ENCODE data around the gene STPG1. TPM values are rescaled to one million over a fixed set of nuclear protein-coding genes. Genes with fewer than 3 reads are reported as not detected.

The STPG1 gene
- polyA plus RNA-seq, 1 donor from 2014 or later = 0.89 TPM

DNA sequence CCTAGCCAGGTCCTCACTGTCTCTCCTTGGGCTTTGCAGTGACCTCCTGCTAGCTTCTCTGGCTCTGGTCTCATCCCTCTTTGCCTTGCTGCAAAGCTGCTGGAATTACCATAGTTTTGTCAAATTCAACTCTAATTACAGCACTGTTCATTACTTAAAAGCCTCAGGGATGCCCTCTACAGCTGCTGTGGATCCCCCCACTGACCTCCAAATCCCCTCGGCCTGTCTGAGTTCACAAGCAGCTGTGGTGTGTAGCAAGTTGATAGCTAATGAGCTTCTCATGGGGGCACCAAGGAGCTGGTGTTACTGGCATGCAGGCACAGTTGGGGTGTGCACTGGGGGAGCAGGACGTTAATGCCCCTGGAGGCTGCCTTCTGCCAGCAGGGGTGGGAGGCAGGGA is 26.9 kb upstream of the STPG1 start:
- Histone ChIP-seq H3K9me3 (ENCODE audit: low read length) (no peaks in the 10 kb centered on the region), H3K4me3 (ENCODE audit: low read length) (no peak overlapping the region), H3K36me3 (ENCODE audit: insufficient read depth, low read length) (no peaks in the 10 kb centered on the region), H3K79me2 (replicated peaks; ENCODE audit: insufficient read depth, low read length) (no peaks in the 10 kb centered on the region), H3F3A (ENCODE audit: insufficient read depth, low read length, poor library complexity, severe bottlenecking) (no peaks in the 10 kb centered on the region), H4K20me1 (ENCODE audit: insufficient read depth) (no peaks in the 10 kb centered on the region), H3K9me2 (ENCODE audit: insufficient read depth, low read length) (no peaks in the 10 kb centered on the region), H3K27ac (ENCODE audit: low read length) (no peak overlapping the region), H2AFZ (ENCODE audit: low read depth, low read length) (no peak overlapping the region), H3K9ac (ENCODE audit: low read length) (no peak overlapping the region), H3K27me3 (ENCODE audit: insufficient read depth, low read depth, low read length) (no peaks in the 10 kb centered on the region), H3K4me2 (ENCODE audit: low read length) (no peak overlapping the region)
- no peak for TF ChIP-seq RAD21 (conservative IDR thresholded peaks at IDR 0.05)
- no peak for TF ChIP-seq EP300 (conservative IDR thresholded peaks at IDR 0.05; ENCODE audit: poor library complexity, severe bottlenecking)

DNA sequence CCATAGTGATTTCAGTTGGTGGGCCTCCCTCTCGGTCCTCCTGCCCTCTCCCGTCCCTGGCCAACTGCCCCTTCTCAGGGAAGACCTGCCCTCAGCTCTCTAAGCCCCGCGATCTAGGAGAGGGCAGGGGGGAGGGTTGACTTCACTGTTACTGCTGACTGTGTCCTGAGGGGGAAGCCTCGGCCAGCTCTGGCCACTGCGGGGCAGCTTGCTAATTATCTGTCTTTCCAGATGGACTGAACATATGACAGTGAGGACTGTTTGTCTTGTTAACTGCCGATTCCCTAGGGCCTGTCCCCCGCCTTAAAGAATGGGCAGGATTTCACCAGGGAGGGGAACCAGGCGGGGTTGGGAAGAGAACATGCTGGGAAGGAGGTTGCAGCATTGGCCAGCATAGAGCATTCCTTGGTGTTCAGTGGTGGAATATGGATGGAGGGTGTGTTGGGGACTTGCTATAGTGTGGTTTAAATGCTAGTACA is 24.9 kb upstream of the STPG1 start:
- Histone ChIP-seq H3K79me2 (replicated peaks; ENCODE audit: insufficient read depth, low read length) (no peaks in the 10 kb centered on the region), H3K9ac (ENCODE audit: low read length) (no peak overlapping the region), H3F3A (ENCODE audit: insufficient read depth, low read length, poor library complexity, severe bottlenecking) (no peaks in the 10 kb centered on the region), H3K36me3 (ENCODE audit: insufficient read depth, low read length) (no peaks in the 10 kb centered on the region), H3K9me3 (ENCODE audit: low read length) (no peaks in the 10 kb centered on the region), H2AFZ (ENCODE audit: low read depth, low read length) (no peak overlapping the region), H3K4me3 (ENCODE audit: low read length) (no peak overlapping the region), H4K20me1 (ENCODE audit: insufficient read depth) (no peaks in the 10 kb centered on the region), H3K27me3 (ENCODE audit: insufficient read depth, low read depth, low read length) (no peaks in the 10 kb centered on the region), H3K9me2 (ENCODE audit: insufficient read depth, low read length) (no peaks in the 10 kb centered on the region), H3K4me2 (ENCODE audit: low read length) (no peak overlapping the region), H3K27ac (ENCODE audit: low read length) (no peak overlapping the region)
- TF ChIP-seq REST (IDR thresholded peaks at IDR 0.05; ENCODE audit: borderline replicate concordance) = no peak
- TF ChIP-seq SMC3 (conservative IDR thresholded peaks at IDR 0.05; ENCODE audit: poor library complexity) = no peak
- no peak for TF ChIP-seq EP300 (conservative IDR thresholded peaks at IDR 0.05; ENCODE audit: poor library complexity, severe bottlenecking)
- TF ChIP-seq RAD21 (conservative IDR thresholded peaks at IDR 0.05) = no peak
- no peak for TF ChIP-seq MXI1 (conservative IDR thresholded peaks at IDR 0.05; ENCODE audit: poor library complexity, severe bottlenecking)
- TF ChIP-seq POLR2AphosphoS5 (IDR thresholded peaks at IDR 0.05) = no peak
- TF ChIP-seq TAF1 (IDR thresholded peaks at IDR 0.05; ENCODE audit: low read depth) = no peak
- no peak for TF ChIP-seq EZH2 (IDR thresholded peaks at IDR 0.05; ENCODE audit: borderline replicate concordance, insufficient read depth, low read length, poor library complexity, severe bottlenecking)
- TF ChIP-seq, protein P1, sequence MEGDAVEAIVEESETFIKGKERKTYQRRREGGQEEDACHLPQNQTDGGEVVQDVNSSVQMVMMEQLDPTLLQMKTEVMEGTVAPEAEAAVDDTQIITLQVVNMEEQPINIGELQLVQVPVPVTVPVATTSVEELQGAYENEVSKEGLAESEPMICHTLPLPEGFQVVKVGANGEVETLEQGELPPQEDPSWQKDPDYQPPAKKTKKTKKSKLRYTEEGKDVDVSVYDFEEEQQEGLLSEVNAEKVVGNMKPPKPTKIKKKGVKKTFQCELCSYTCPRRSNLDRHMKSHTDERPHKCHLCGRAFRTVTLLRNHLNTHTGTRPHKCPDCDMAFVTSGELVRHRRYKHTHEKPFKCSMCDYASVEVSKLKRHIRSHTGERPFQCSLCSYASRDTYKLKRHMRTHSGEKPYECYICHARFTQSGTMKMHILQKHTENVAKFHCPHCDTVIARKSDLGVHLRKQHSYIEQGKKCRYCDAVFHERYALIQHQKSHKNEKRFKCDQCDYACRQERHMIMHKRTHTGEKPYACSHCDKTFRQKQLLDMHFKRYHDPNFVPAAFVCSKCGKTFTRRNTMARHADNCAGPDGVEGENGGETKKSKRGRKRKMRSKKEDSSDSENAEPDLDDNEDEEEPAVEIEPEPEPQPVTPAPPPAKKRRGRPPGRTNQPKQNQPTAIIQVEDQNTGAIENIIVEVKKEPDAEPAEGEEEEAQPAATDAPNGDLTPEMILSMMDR (IDR thresholded peaks at IDR 0.05; ENCODE audit: poor library complexity, severe bottlenecking) = no peak

Measured in neural cell (in vitro differentiated cells).